ENCODE data around the gene G6PD. TPM values are rescaled to one million over a fixed set of nuclear protein-coding genes. Genes with fewer than 3 reads are reported as not detected.

Gene G6PD
- total and polyA plus RNA-seq, 2 of the 8 experiments (the other 6 are each of a cell fraction or from before 2014, with no cell fraction given) = 47.3 to 55.1 TPM

GRCh38 chrX:154546354-154547244 lies at the start of gene G6PD (continued):
- no peak for TF ChIP-seq NRF1 (IDR thresholded peaks at IDR 0.05; ENCODE audit: low read depth, low read length)
- TF ChIP-seq TCF12 (IDR thresholded peaks at IDR 0.05; ENCODE audit: low read depth, low read length) = no peak
- TF ChIP-seq BRCA1 (IDR thresholded peaks at IDR 0.05; ENCODE audit: low read depth, low read length) = no peak
- no peak for TF ChIP-seq BCL11A (IDR thresholded peaks at IDR 0.05; ENCODE audit: low read depth in 2 of 2, low read length in 2 of 2)
- no peak for TF ChIP-seq KDM1A (IDR thresholded peaks at IDR 0.05; ENCODE audit: borderline replicate concordance, low read length)
- TF ChIP-seq TBP (IDR thresholded peaks at IDR 0.05; ENCODE audit: low read depth, low read length) = peak; percentile 38; the same call in 1 of the 2 replicates
- TF ChIP-seq ATF2 (IDR thresholded peaks at IDR 0.05; ENCODE audit: low read length) = no peak
- TF ChIP-seq SIRT6 (IDR thresholded peaks at IDR 0.05; ENCODE audit: low read length) = no peak
- TF ChIP-seq SP1 (IDR thresholded peaks at IDR 0.05; ENCODE audit: low read depth, low read length) = no peak
- no peak for TF ChIP-seq NANOG (IDR thresholded peaks at IDR 0.05; ENCODE audit: insufficient read depth, low read depth, low read length, poor library complexity, severe bottlenecking)
- TF ChIP-seq POU5F1 (IDR thresholded peaks at IDR 0.05; ENCODE audit: low read depth, low read length) = no peak
- TF ChIP-seq ZNF274 (IDR thresholded peaks at IDR 0.05; ENCODE audit: borderline replicate concordance, extremely low read depth, low read length) = no peak
- no peak for TF ChIP-seq TEAD4 (IDR thresholded peaks at IDR 0.05; ENCODE audit: low read depth, low read length)

Data from H1 (cell line).